ENCODE measurements around the gene SPARC.

- TF ChIP-seq EZH2 (IDR thresholded peaks at IDR 0.05; ENCODE audit: insufficient read depth, poor library complexity, severe bottlenecking) (no peak), EZH2phosphoT487 (IDR thresholded peaks at IDR 0.05; ENCODE audit: insufficient read depth, low read depth) (no peak)
Observed at GRCh38 chr5:151662805-151663204, 23.9 kb downstream of the SPARC start.

Measured in GM23248 (cell line).